ENCODE data around the gene NR0B2. TPM values are rescaled to one million over a fixed set of nuclear protein-coding genes. Genes with fewer than 3 reads are reported as not detected.

NR0B2 gene
- total and polyA plus RNA-seq, 2 of the 13 experiments (the other 11 are each of a cell fraction or from before 2014, with no cell fraction given) = 72.5 to 133 TPM

- TF ChIP-seq TGIF2 (CRISPR knock-in tag; IDR thresholded peaks at IDR 0.05) (no peak), ZNF709 (CRISPR knock-in tag; IDR thresholded peaks at IDR 0.05) (peak; percentile 95), ZNF737 (CRISPR knock-in tag; IDR thresholded peaks at IDR 0.05; ENCODE audit: borderline replicate concordance) (peak; percentile 96), PITX1 (CRISPR knock-in tag; IDR thresholded peaks at IDR 0.05) (0 out of 2 replicates have a peak, but pooled peaks have one; percentile 35), FOXA3 (CRISPR knock-in tag; IDR thresholded peaks at IDR 0.05) (peak; percentile 34), ARNT2 (CRISPR knock-in tag; IDR thresholded peaks at IDR 0.05; ENCODE audit: low read depth) (peak; percentile 79), HMG20A (CRISPR knock-in tag; IDR thresholded peaks at IDR 0.05; ENCODE audit: borderline replicate concordance) (no peak), SRSF9 (IDR thresholded peaks at IDR 0.05; ENCODE audit: borderline replicate concordance, insufficient read depth, low read depth, low read length, poor library complexity, severe bottlenecking) (no peak), ZNF24 (IDR thresholded peaks at IDR 0.05) (no peak), ZNF34 (CRISPR knock-in tag; IDR thresholded peaks at IDR 0.05; ENCODE audit: borderline replicate concordance) (no peak), ZNF800 (CRISPR knock-in tag; IDR thresholded peaks at IDR 0.05) (no peak), ZNF431 (CRISPR knock-in tag; IDR thresholded peaks at IDR 0.05; ENCODE audit: borderline replicate concordance, low read depth) (peak; percentile 53; the same call in 1 of the 2 replicates), RNF2 (conservative IDR thresholded peaks at IDR 0.05; ENCODE audit: low read depth) (peak; percentile 94), TEAD2 (CRISPR knock-in tag; IDR thresholded peaks at IDR 0.05) (no peak), GTF3A (CRISPR knock-in tag; conservative IDR thresholded peaks at IDR 0.05) (no peak), HBP1 (CRISPR knock-in tag; IDR thresholded peaks at IDR 0.05; ENCODE audit: low read depth) (no peak; the same call in 1 of the 2 replicates), ZNF414 (CRISPR knock-in tag; IDR thresholded peaks at IDR 0.05) (peak; percentile 53; the same call in 1 of the 2 replicates), ZMAT5 (CRISPR knock-in tag; IDR thresholded peaks at IDR 0.05; ENCODE audit: borderline replicate concordance, low read depth) (no peak), ADNP (CRISPR knock-in tag; IDR thresholded peaks at IDR 0.05) (no peak), HHEX (CRISPR knock-in tag; IDR thresholded peaks at IDR 0.05) (no peak), ZNF460 (CRISPR knock-in tag; IDR thresholded peaks at IDR 0.05; ENCODE audit: borderline replicate concordance) (no peak), ZNF513 (CRISPR knock-in tag; conservative IDR thresholded peaks at IDR 0.05) (no peak), HES4 (CRISPR knock-in tag; IDR thresholded peaks at IDR 0.05; ENCODE audit: borderline replicate concordance) (peak; percentile 95), ZFP36L1 (CRISPR knock-in tag; IDR thresholded peaks at IDR 0.05) (no peak)
Measured at GRCh38 chr1:26921540-26922430, 8.0 kb upstream of the NR0B2 start, which contains the start of gene NUDC (continued).

Measured in HepG2 (cell line).